OCI-LY3 (cell line): ENCODE measurements around the gene C8B.

Experiments used
- EZH2phosphoT487 ChIP-seq: fragments of 200-600 bp; shearing (Covaris generic); IDR thresholded peaks from 2 replicates; pipeline ENCODE4 v1.6.1; 2018; ENCODE audit warnings: antibody characterized with exemption, mixed run types, low read depth
- TF ChIP-seq, protein P1 (sequence below): fragments of 200-600, 300-600 bp; sonication (generic); IDR thresholded peaks from 2 replicates; pipeline ENCODE4 v1.5.1; 2014; ENCODE audit warnings: antibody characterized with exemption, low read length, low read depth

DNA sequence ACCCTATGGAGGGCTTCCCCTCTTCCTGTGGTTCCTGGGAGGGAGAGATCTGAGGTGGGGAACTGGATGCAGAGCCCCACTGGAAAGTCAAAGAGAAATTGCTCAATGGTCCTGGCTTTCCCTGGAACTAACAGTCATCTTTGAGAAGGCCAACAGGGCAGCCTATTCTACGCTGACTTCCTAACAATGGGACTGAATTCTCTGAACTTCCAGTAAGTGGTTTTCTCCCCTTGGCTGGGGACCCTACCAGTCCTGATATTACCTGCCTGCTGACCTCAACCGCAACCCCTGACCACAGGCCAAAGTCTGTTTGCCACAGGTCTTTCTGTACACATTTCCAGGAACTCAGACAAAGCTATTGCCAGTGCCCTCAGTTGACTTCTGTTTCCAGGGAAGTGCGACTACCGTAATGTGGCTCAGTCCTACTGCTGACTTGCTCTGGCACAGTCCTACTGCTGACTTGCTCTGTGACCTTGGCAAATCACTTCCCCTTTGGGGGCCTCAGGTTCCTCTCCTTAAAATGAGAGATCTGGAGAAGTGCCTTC is 55.3 kb downstream of the C8B start:
- TF ChIP-seq, protein P1, sequence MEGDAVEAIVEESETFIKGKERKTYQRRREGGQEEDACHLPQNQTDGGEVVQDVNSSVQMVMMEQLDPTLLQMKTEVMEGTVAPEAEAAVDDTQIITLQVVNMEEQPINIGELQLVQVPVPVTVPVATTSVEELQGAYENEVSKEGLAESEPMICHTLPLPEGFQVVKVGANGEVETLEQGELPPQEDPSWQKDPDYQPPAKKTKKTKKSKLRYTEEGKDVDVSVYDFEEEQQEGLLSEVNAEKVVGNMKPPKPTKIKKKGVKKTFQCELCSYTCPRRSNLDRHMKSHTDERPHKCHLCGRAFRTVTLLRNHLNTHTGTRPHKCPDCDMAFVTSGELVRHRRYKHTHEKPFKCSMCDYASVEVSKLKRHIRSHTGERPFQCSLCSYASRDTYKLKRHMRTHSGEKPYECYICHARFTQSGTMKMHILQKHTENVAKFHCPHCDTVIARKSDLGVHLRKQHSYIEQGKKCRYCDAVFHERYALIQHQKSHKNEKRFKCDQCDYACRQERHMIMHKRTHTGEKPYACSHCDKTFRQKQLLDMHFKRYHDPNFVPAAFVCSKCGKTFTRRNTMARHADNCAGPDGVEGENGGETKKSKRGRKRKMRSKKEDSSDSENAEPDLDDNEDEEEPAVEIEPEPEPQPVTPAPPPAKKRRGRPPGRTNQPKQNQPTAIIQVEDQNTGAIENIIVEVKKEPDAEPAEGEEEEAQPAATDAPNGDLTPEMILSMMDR = no peak
- TF ChIP-seq EZH2phosphoT487 = no peak
